HCT116 (cell line): ENCODE results near the gene MSI2. TPM values are rescaled to one million over a fixed set of nuclear protein-coding genes. Genes with fewer than 3 reads are reported as not detected.

Experiments used
- ATAC-seq: fragments of 200-7000 bp; cut with Tn5 transposase; 2 replicates; pipeline ENCODE4 v1.9.1; 2020; ENCODE audit warnings: mild to moderate bottlenecking, moderate library complexity
- BruUV-seq: library from RNA; stranded (reverse); fragments of 400-500 nt; replicated peaks from 2 replicates; lab custom pipeline; 2021; lab: Mats Ljungman, UMichigan
- CTCF ChIA-PET: fragments of 300-600 bp; sonication (Branson Sonifier 250); formaldehyde crosslinking; loops from one replicate; lab custom pipeline; 2021; ENCODE audit warnings: antibody characterized with exemption; lab: Charles Lee
- POLR2A ChIA-PET: fragments of 300-600, 350-600 bp; sonication (Branson Sonifier 250); formaldehyde crosslinking; loops from one replicate; lab custom pipeline; 2021; ENCODE audit warnings: antibody characterized with exemption; lab: Charles Lee
- RAD21 ChIA-PET, 2 experiments: fragments of 300-600 bp; sonication (Branson Sonifier 250); formaldehyde crosslinking; loops; one replicate each; lab custom pipeline; 2023; ENCODE audit warnings: low total read pairs in 2 of 2; ENCODE audit not compliant: uncharacterized antibody in 2 of 2, unreplicated experiment in 2 of 2, low non-redundant PET in 1 of 2; lab: Charles Lee
- DNase-seq: peaks from one replicate; pipeline ENCODE4 v3.0.0-alpha.2; 2010; ENCODE audit warnings: low read depth, low spot score
- H2AFZ ChIP-seq: fragments of 200-600 bp; shearing (Covaris generic), sonication (generic); 2 replicates; pipeline ENCODE4 v1.6.1; 2017; ENCODE audit warnings: low read depth, mixed run types, mixed read lengths, antibody characterized with exemption, low read length; ENCODE audit not compliant: poor library complexity, severe bottlenecking
- H3K27ac ChIP-seq: 2 replicates; pipeline ENCODE4 v1.5.1; 2012; ENCODE audit warnings: low read depth, low read length
- H3K27me3 ChIP-seq: fragments of 200-600 bp; sonication (generic); 2 replicates; pipeline ENCODE4 v1.6.1; 2016; ENCODE audit warnings: mixed run types, low read length, mixed read lengths; ENCODE audit not compliant: insufficient read depth
- H3K36me3 ChIP-seq, 2 experiments: fragments of 200-500 bp in 1 of 2; fragments of 200-600 bp in 1 of 2; sonication (Bioruptor generic) in 1 of 2; sonication (generic) in 1 of 2; 2 replicates each; pipeline versions ENCODE4 v1.5.1 to v1.6.1; 2014 to 2016; ENCODE audit warnings: low read length in 2 of 2, inconsistent platforms in 1 of 2, mixed read lengths in 1 of 2, mixed run types in 1 of 2; ENCODE audit not compliant: insufficient read depth in 2 of 2, control insufficient read depth in 1 of 2
- H3K4me1 ChIP-seq, 2 experiments: fragments of 200-600 bp in 1 of 2; sonication (generic) in 1 of 2; 2 replicates each; pipeline versions ENCODE4 v1.5.1 to v1.6.1; 2012 to 2017; ENCODE audit warnings: low read length in 2 of 2, inconsistent platforms in 1 of 2, mild to moderate bottlenecking in 1 of 2, mixed read lengths in 1 of 2, mixed run types in 1 of 2, moderate library complexity in 1 of 2; ENCODE audit not compliant: insufficient read depth in 2 of 2, control insufficient read depth in 1 of 2
- H3K4me2 ChIP-seq: fragments of 200-600 bp; sonication (generic); 2 replicates; pipeline ENCODE4 v1.6.1; 2017; ENCODE audit warnings: mixed run types, low read length, mixed read lengths
- H3K4me3 ChIP-seq, 2 experiments: fragments of 200-600 bp in 1 of 2; sonication (generic) in 1 of 2; replicated peaks in 1 of 2; 2 replicates each; pipeline ENCODE4 v1.5.1; 2011 to 2016; ENCODE audit warnings: low read length in 2 of 2, control low read depth in 1 of 2, low read depth in 1 of 2, mild to moderate bottlenecking in 1 of 2, mixed read lengths in 1 of 2, mixed run types in 1 of 2
- H3K79me2 ChIP-seq: fragments of 200-600 bp; sonication (generic); 2 replicates; pipeline ENCODE4 v1.6.1; 2017; ENCODE audit warnings: mild to moderate bottlenecking, mixed run types, low read length, moderate library complexity, mixed read lengths; ENCODE audit not compliant: insufficient read depth
- H3K9ac ChIP-seq: fragments of 200-600 bp; sonication (generic); 2 replicates; pipeline ENCODE4 v1.6.1; 2016; ENCODE audit warnings: low read length, mixed read lengths
- H3K9me2 ChIP-seq: fragments of 200-600 bp; sonication (generic), shearing (Covaris generic); 2 replicates; pipeline ENCODE4 v1.6.1; 2017; ENCODE audit warnings: mixed run types, mild to moderate bottlenecking, moderate library complexity; ENCODE audit not compliant: insufficient read depth
- H3K9me3 ChIP-seq, 2 experiments: fragments of 200-500 bp in 1 of 2; fragments of 200-600 bp in 1 of 2; sonication (Bioruptor generic) in 1 of 2; sonication (generic) in 1 of 2; 2 replicates each; pipeline ENCODE4 v1.6.1; 2014 to 2017; ENCODE audit warnings: low read length in 2 of 2, mixed read lengths in 2 of 2, inconsistent platforms in 1 of 2, low read depth in 1 of 2, mild to moderate bottlenecking in 1 of 2, mixed run types in 1 of 2, moderate library complexity in 1 of 2; ENCODE audit not compliant: control insufficient read depth in 1 of 2, insufficient read depth in 1 of 2
- H4K20me1 ChIP-seq: fragments of 200-600 bp; sonication (generic), shearing (Covaris generic); 2 replicates; pipeline ENCODE4 v1.6.1; 2017; ENCODE audit warnings: mixed run types, mild to moderate bottlenecking, moderate library complexity; ENCODE audit not compliant: insufficient read depth
- CEBPB ChIP-seq: IDR thresholded peaks from 2 replicates; pipeline ENCODE4 v1.6.1; 2012; ENCODE audit warnings: low read depth
- EGR1 ChIP-seq: IDR thresholded peaks from 2 replicates; pipeline ENCODE4 v1.6.1; 2012; ENCODE audit warnings: low read depth
- FOSL1 ChIP-seq: IDR thresholded peaks from 2 replicates; pipeline ENCODE4 v1.6.1; 2012; ENCODE audit warnings: low read depth
- POLR2AphosphoS5 ChIP-seq: IDR thresholded peaks from 2 replicates; pipeline ENCODE4 v1.6.1; 2011; ENCODE audit warnings: mild to moderate bottlenecking, low read depth, low read length, moderate library complexity
- RAD21 ChIP-seq: IDR thresholded peaks from 2 replicates; pipeline ENCODE4 v1.6.1; 2012; ENCODE audit warnings: low read depth, mild to moderate bottlenecking
- SIN3A ChIP-seq: IDR thresholded peaks from 2 replicates; pipeline ENCODE4 v1.6.1; 2012; ENCODE audit warnings: low read depth
- SP1 ChIP-seq: IDR thresholded peaks from 2 replicates; pipeline ENCODE4 v1.6.1; 2012; ENCODE audit warnings: low read depth
- SRF ChIP-seq: IDR thresholded peaks from 2 replicates; pipeline ENCODE4 v1.6.1; 2012; ENCODE audit warnings: low read depth
- ZFX ChIP-seq: fragments of 450-650 bp; IDR thresholded peaks from 2 replicates; pipeline ENCODE4 v1.6.1; 2017
- intact Hi-C: fragments of 100-400 bp; cut with micrococcal nuclease; formaldehyde crosslinking; loops from 2 replicates; pipeline ENCODE4 v1.10.0; 2022
- total RNA-seq: library from RNA; stranded (reverse); gene quantifications from one replicate; pipeline ENCODE4 v1.2.1, GENCODE V29; 2021; ENCODE audit not compliant: unreplicated experiment
- TF ChIP-seq, protein P1 (sequence below): IDR thresholded peaks from 2 replicates; pipeline ENCODE4 v1.6.1; 2012; ENCODE audit warnings: low read depth

Gene MSI2
- total RNA-seq, 1 experiment from 2014 or later, result 137 TPM

DNA sequence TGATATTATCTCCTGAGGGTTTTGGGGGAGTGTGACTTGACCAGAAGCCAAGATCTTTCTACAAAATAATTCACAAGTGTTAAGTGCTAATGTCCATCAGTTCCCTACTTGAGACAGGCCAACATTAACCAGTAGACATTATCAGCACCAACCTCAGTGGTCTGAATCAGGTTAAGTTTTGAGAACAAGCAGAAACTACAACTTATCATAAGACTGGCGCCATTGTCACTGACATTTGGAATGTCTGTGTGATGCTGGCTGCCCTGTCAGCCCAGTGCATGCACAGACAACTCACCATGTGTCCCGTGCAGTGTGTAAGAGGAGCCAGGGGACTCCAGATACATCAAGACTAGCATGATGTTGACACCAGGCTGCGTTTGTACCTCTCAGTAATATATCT, 412.0 kb downstream of the MSI2 start:
- POLR2A ChIA-PET, result no interaction called here
- no TSS peak for BruUV-seq
- RAD21 ChIA-PET, result no interaction called here
- Histone ChIP-seq H3K27me3 (no peaks in the 10 kb centered on the region), H3K27ac (no peak overlapping the region), H3K9ac (no peak overlapping the region), H3K9me2 (no peaks in the 10 kb centered on the region), H3K4me3 (no peak overlapping the region), H3K79me2 (no peaks in the 10 kb centered on the region), H3K4me2 (no peak overlapping the region), H3K36me3 (no peaks in the 10 kb centered on the region), H3K4me1 (peaks cover 3 to 8% of the 10 kb centered on the region in 2 experiments; a peak in 3 of 4 replicates), H4K20me1 (no peaks in the 10 kb centered on the region), H2AFZ (no peak overlapping the region), H3K9me3 (no peaks in the 10 kb centered on the region)
- no peak for ATAC-seq
- intact Hi-C loops, result no loop called here
- CTCF ChIA-PET, result no interaction called here
- no peak for TF ChIP-seq SRF
- TF ChIP-seq ZFX, result no peak
- TF ChIP-seq FOSL1, result no peak
- no peak for TF ChIP-seq CEBPB
- TF ChIP-seq POLR2AphosphoS5, result no peak
- TF ChIP-seq RAD21, result no peak
- TF ChIP-seq, protein P1, sequence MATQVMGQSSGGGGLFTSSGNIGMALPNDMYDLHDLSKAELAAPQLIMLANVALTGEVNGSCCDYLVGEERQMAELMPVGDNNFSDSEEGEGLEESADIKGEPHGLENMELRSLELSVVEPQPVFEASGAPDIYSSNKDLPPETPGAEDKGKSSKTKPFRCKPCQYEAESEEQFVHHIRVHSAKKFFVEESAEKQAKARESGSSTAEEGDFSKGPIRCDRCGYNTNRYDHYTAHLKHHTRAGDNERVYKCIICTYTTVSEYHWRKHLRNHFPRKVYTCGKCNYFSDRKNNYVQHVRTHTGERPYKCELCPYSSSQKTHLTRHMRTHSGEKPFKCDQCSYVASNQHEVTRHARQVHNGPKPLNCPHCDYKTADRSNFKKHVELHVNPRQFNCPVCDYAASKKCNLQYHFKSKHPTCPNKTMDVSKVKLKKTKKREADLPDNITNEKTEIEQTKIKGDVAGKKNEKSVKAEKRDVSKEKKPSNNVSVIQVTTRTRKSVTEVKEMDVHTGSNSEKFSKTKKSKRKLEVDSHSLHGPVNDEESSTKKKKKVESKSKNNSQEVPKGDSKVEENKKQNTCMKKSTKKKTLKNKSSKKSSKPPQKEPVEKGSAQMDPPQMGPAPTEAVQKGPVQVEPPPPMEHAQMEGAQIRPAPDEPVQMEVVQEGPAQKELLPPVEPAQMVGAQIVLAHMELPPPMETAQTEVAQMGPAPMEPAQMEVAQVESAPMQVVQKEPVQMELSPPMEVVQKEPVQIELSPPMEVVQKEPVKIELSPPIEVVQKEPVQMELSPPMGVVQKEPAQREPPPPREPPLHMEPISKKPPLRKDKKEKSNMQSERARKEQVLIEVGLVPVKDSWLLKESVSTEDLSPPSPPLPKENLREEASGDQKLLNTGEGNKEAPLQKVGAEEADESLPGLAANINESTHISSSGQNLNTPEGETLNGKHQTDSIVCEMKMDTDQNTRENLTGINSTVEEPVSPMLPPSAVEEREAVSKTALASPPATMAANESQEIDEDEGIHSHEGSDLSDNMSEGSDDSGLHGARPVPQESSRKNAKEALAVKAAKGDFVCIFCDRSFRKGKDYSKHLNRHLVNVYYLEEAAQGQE, result no peak
- TF ChIP-seq SIN3A, result no peak
- no peak for TF ChIP-seq SP1
- no peak for TF ChIP-seq EGR1
- no peak for DNase-seq
